8988T (cell line): ENCODE results near the gene CA9.

Experiments
- DNase-seq: peaks from one replicate; pipeline ENCODE4 v3.0.0; 2011

The CA9 gene

GRCh38 chr9:35679766-35680330 lies 6.1 kb downstream of the CA9 start:
- no peak for DNase-seq

GRCh38 chr9:35680331-35681105 lies 6.8 kb downstream of the CA9 start:
- no peak for DNase-seq

GRCh38 chr9:35681341-35682002 lies 7.7 kb downstream of the CA9 start:
- no peak for DNase-seq

- no peak for DNase-seq
These were observed 8.3 kb downstream of the CA9 start for GRCh38 chr9:35682051-35682450.

- no peak for DNase-seq
These were observed 9.0 kb downstream of the CA9 start for GRCh38 chr9:35682520-35683315.

GRCh38 chr9:35683323-35683722 lies 9.6 kb downstream of the CA9 start:
- DNase-seq, result no peak

- no peak for DNase-seq
These were observed 11.2 kb downstream of the CA9 start for GRCh38 chr9:35684921-35685320.

GRCh38 chr9:35685506-35685905 lies 11.8 kb downstream of the CA9 start:
- DNase-seq, result no peak

GRCh38 chr9:35686222-35687203 lies 12.8 kb downstream of the CA9 start:
- no peak for DNase-seq

- no peak for DNase-seq
These were observed 13.6 kb downstream of the CA9 start for GRCh38 chr9:35687306-35687705.

GRCh38 chr9:35687972-35688557 lies 14.3 kb downstream of the CA9 start:
- DNase-seq, result no peak

GRCh38 chr9:35688558-35689541 lies 15.1 kb downstream of the CA9 start:
- no peak for DNase-seq

- DNase-seq, result peak; percentile 81
These were observed 16.0 kb downstream of the CA9 start, which contains the start of gene TPM2 for GRCh38 chr9:35689542-35690293. TSS of gene TPM2 (minus strand) at chr9:35689925. CDS start at chr9:35689817, 108 bp downstream.

GRCh38 chr9:35690294-35690613 lies 16.5 kb downstream of the CA9 start:
- no peak for DNase-seq

GRCh38 chr9:35690614-35691333 lies 17.0 kb downstream of the CA9 start:
- DNase-seq, result peak; percentile 75

GRCh38 chr9:35691334-35691650 lies 17.6 kb downstream of the CA9 start:
- DNase-seq, result no peak

GRCh38 chr9:35691757-35692301 lies 18.1 kb downstream of the CA9 start:
- no peak for DNase-seq

- no peak for DNase-seq
These were observed 22.2 kb downstream of the CA9 start for GRCh38 chr9:35695943-35696401.
